GM15510 (cell line): ENCODE data around the gene CUTC.

ENCODE experiments used
- POLR2A ChIP-seq: IDR thresholded peaks from 3 replicates; pipeline ENCODE4 v1.6.1; 2011; ENCODE audit warnings: borderline replicate concordance; ENCODE audit not compliant: insufficient read length; ENCODE audit errors: extremely low read depth

Gene CUTC, protein sequence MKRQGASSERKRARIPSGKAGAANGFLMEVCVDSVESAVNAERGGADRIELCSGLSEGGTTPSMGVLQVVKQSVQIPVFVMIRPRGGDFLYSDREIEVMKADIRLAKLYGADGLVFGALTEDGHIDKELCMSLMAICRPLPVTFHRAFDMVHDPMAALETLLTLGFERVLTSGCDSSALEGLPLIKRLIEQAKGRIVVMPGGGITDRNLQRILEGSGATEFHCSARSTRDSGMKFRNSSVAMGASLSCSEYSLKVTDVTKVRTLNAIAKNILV

DNA sequence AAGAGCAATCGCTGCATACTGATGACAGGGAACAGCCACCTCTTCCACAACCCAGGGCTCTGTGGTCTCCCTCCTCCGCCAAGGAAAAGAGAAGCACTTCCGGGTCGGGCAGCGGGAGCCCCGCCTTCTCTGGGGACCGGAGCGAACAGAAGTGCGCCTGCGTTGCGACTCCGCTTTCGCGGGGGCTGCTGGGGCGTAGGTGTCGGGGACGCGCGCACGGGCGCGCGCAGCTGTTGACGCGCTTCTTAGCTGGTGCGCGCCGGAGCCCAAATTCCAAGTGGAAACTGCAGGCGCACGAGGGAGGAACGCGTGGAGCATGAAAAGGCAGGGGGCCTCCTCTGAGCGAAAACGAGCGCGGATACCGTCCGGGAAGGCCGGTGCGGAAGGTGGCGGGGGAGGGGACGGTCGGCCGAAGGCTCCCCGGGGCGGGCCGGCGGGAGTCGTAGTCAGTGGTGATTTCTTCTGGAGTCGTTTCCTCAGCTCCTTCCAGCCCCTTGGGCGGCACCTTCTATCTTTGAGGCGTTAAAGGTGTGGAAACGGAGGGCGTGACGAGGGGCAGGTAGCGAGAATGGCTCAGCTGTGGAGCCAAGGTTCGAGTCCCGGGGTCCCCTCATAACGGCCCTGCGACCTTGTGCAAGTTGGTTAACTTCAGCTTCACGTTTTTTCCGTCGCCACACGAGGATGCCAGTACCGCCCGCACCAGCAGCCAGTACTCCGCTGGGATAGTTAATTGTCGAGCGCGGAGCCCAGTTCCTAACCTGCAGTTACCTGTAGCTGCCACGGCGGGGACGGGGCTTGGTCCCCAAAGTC is at the start of gene CUTC, which contains the start of gene COX15:
Gene CUTC, plus strand, starts transcription at position 202 of the 810 bp plus-strand sequence. Its CDS starts 115 bp downstream, at position 317.
Gene COX15, minus strand, starts transcription at position 95 of the 810 bp plus-strand sequence. Its CDS starts 78 bp downstream, at position 17.
- TF ChIP-seq POLR2A = peak; percentile 88

DNA sequence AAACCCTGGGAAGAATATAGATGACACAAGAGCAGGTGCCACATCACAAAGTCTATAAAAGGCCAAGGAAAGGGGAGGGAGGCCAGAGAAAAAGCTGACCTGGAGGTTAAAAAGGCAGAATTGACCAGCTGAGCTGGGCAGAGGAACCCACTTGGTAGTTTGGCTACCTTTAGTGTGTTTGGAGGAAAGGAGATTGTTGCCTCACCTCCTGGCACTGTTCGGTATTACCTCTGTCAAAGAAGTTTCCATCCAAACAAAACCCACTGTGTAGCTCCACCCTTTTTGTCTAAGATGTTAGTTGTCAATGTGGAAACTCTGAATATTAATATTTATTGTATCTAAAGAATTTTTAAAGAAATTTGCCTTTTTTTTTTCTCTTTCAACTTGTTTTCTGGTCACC is 49.3 kb upstream of the CUTC start:
- TF ChIP-seq POLR2A = no peak

DNA sequence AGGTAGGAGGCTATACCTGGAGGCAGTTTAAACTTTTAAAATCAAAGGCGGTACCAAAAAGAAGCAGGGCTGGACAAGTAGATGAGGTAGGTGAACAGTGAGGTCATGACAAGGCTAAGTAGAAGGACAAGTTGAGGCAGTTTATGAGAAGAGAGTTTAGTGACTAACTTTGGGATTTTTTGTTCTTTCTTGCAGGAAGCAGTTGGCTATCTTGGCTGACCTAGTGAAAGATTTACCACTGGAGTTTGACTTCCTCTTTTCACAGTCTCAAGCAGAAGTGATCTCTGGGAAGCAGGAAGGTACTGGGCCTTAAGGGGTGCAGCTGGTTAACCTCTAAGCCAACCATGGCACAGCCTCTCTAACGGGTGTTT is 46.5 kb upstream of the CUTC start:
- TF ChIP-seq POLR2A = no peak

DNA sequence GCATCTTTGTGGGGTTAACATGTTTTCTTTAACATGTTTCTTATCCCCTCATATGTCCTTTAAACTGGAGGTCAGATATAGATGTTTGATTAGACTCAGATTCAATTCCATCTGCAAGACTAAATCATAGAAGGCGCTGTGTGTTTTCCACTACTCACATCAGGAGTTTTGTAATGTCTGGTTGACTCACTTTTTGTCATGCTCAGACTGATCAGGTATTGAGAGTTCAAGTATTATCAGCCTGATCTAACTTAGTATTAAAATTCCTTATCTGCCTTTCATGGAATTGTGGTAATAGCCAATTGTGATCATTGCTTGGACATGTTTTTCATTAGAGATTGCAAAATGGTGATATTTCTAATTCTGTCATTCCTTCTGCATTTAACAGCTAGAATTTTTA is 42.6 kb upstream of the CUTC start:
- TF ChIP-seq POLR2A = no peak

DNA sequence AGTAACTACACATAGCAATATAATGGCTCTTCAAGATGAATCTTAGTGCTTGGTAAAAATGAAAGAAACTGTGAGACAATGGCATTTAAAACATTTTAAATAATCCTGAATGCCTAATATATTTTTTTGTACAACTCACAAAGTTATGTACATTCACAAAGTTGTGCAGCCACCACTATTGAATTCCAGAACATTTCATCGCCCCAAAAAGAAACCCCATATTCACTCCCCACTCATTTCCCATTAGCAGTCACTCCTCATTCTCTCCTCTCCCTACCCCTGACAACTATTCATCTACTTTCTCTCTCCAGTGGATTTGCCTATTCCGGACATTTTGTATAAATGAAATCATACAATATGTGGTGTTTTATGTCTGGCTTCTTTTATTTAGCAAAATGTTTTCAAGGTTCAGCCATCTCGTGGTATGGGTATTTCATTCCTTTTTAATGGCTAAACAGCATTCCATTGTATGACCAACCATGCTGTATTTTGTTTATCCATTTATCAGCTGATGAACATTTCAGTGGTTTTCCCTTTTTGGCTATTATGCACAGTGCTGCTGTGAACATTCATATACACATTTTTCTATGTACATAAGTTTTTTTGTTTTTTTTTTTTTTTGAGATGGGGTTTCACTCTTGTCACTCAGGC is 38.0 kb upstream of the CUTC start:
- no peak for TF ChIP-seq POLR2A

DNA sequence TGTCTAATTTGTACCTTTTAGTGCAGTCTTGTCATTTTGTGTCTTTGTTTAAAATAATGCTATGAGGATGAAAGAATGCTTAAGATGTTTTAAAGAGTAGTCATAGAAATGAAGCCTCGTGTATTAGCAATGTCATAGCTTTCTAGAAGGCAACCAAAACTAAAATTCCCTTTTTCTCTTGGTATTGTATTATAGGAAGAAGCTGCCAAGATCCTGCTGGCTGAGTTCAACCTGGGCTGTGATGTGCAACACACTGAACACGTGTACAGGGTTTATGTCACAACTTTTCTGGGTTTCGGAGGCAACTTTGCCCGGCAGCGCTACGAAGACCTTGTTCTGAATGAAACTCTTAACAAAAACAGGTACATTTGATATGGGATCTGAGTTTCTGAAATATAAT is 36.3 kb upstream of the CUTC start:
- TF ChIP-seq POLR2A = no peak

DNA sequence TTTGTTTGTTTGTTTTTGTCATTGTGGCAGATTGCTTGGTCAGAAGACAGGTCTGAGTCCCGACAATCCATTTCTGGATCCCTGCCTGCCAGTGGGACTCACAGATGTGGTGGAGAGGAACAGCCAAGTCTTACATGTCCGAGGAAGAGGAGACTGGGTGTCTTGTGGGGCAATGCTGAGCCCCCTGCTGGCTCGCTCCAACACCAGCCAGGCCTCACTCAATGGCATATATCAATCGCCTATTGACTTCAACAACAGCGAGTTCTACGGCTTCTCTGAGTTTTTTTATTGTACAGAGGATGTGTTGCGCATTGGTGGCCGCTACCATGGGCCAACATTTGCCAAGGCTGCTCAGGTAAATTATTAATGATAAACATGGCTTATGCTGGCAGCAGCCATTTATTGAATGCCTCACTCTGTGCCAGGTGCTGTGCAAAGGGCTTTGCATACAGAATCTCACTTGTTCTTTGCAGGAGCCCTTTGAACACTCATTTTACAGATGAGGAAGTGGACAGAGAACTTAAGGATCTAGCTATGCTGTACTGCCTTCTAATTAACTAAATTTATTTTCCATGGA is 33.4 kb upstream of the CUTC start:
- TF ChIP-seq POLR2A = no peak

DNA sequence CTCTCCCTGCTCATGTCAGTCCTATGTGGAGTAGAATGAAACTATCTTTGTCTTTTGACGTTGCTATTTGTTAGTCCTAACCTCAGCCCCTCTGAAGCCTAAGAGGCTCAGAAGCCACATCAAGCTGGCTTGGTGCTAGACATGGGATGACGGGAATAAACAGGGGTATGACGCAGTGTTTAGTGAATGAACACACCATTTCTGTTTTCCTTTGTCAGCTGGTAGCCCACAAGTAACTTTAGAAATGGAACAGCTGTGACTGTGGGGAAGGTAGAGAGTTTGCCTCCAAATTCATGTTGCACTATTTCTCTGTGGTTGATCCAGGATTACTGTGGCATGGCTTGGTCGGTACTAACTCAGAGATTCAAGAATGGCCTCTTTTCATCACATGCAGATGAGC is 31.4 kb upstream of the CUTC start:
- no peak for TF ChIP-seq POLR2A

DNA sequence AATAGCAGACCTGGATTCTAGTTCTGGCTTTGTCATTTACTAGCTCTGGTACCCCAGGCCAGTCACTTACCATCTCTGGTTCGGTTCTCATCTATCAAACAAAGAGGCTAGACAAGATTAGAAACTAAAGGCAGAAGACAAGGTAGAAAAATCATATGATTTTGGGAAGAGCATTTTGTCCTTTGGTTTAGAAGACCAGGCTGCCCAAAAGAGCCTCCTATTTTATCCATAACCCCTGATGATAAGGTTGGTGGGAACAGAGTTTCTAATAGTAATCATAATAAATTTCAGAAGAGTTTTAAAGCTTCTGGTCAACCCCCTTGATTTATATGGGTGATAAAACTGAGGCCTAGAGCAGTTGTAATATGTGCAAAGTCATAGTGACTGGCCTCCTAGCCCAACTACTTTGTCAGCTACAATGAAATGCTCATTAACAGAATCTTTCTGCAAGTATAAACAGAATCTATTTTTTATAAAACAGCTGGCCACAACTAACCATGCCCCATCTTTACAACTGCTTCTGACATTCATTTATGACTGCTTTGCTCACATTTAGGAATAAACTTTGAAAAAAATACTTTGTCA is 23.5 kb upstream of the CUTC start:
- no peak for TF ChIP-seq POLR2A

DNA sequence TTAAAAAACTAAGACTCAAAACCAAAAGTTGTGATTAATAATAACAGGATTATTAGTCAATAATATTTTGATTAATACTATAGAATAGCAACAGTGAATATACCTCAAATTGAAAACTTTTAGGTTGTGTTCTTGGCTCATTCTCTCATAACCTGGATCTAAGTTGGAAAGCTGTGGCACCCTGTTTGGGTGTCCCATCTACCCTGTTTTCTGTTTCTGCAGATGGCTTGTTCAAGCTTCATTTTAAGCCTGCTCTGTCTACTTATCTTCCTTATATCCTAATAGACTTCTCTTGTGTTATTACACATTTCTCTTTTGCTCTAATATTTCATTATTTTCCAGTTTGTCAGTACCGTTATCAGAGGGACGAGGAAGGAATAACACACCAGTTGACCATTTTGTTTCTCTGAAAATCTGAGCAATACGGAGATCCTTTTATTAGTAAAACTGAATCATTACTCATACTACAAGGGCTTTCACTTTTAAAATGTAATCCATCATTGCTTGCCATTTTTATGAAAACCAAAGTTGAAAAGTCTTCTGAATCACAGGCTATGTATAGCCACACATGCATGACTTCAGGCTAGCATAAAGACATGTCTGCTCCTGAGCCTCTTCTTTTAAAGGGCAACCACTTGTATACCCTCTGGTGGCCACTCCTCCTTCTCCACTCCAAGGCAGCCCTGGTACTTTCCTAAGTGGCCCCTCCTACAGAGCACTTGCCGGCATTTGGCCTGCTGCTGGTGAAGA is 22.4 kb upstream of the CUTC start:
- TF ChIP-seq POLR2A = no peak

DNA sequence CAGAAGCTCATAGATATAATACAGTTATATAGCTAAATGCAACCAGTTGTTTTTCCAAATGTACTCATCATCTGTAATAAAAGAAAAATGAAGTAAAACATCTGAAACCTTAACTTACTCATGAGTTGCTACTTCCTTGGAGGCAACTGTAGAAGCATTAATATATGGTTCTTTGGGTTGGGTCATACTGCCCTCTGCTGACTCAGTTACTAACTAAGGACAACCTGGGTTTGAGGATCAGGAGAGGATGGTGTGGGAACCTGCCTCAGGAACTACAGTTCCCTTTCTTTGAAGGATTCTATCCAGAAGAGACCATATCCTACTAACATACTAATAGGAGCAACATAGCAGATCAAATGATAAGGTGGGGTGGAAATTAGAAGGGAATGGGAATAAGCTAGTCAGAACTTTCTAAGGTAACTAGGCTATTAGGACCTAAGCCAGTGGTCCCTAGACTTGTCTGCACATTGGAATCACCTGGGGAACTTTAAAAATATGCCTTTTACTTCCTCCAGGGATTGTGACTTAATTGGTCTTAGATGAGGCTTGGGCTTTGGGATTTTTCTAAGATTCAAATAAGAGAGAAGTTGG is 20.8 kb upstream of the CUTC start:
- TF ChIP-seq POLR2A = no peak

DNA sequence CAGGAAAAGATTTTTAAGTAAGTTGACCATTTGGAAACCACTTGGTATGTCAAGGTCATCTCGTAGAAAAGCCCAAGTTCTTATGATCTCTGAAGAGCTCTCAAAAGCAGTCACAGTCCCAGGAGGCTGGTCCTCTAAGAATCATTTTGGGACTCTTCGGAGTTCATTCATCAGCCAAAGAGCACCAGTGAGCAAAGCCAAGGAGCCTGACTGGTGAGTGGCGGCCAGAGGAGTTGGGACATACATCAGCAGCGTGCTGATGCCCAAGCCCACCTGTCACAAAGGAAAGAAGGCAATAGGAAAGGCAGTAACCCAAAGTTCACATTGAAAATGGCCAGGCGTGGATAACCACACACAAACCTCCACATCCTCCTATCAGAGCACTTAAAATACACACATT is 17.6 kb upstream of the CUTC start:
- TF ChIP-seq POLR2A = no peak

DNA sequence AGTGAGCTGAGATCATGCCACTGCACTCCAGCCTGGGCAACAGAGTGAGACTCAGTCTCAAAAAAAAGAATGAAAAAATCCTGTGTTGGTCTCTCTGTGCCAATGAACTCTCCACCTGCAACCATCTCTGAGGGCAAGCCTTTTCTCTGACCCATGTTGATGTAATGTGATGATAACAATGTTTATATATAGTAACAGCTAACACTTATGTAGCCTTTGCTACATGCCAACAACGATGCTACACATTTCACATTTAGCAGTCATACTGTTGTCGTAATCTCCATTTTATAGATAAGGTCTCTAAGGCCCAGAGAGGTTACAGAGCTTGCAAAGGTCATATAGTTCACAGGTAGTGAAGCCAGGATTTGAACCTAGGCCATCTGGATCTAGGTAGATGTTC is 11.6 kb upstream of the CUTC start:
- TF ChIP-seq POLR2A = no peak

DNA sequence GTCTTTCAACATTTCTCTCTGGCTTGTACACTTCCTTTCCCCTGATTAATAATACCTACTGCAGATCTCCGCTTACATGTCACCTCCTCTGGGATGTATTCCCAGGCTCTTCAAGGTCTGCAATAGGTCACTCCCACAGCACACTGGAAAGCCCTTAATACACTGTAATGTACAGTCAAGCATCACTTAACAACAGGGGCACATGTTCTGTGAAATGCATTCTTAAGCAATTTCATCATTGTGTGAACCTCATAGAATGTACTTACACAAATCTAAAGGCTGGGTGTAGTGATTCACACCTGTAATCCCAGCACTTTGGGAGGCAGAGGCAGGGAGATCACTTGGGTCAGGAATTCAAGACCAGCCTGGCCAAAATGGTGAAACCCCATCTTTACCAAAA is 2.0 kb upstream of the CUTC start:
- no peak for TF ChIP-seq POLR2A

DNA sequence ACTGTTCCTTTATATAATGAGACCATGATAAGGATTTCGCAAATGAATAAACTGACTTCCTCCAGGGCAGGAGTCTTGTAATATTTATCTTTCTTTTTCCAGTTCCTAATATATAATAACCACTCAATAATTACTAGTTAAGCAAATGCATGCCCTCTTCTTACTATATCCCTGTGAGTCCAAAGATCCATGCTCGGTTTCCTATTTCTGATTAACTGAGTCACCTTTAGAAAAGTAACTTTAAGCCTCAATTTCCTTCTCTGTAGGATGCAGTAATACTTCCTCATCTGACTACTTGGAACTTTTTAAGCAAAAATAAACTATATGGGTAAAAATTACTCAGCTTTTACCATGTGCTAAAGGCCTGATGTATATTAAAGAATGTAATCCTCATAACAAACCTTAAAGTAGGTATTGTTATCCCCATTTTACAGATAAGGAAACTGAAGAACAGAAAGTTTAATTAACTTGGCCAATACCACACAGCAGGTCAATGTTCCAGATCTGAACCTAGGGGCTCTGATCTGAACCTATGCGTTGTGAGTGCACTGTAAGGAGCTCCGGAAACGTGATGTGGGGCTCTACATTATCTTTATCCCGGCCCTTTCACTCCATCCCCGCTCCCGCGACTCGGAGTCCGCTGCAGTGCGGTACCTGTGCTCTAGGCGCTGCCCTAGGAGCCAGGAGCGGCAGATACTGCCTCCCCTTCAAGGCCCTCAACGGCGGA is 565 bp upstream of the CUTC start:
- no peak for TF ChIP-seq POLR2A
